Activated CD4-positive, alpha-beta T cell treated with anti-CD3 and anti-CD28 coated beads, Interleukin-2, amount 50 U/mL, for 1 hour (primary cell): ENCODE results near the gene UIMC1.
"Not testable (repeated sequence)": the region's sequence is repeated elsewhere in the genome, so short reads cannot be mapped to it uniquely, and the experiment has no call there.

Experiments
- DNase-seq: peaks from one replicate; pipeline ENCODE4 v3.0.0-alpha.2; 2020

The UIMC1 gene

DNA sequence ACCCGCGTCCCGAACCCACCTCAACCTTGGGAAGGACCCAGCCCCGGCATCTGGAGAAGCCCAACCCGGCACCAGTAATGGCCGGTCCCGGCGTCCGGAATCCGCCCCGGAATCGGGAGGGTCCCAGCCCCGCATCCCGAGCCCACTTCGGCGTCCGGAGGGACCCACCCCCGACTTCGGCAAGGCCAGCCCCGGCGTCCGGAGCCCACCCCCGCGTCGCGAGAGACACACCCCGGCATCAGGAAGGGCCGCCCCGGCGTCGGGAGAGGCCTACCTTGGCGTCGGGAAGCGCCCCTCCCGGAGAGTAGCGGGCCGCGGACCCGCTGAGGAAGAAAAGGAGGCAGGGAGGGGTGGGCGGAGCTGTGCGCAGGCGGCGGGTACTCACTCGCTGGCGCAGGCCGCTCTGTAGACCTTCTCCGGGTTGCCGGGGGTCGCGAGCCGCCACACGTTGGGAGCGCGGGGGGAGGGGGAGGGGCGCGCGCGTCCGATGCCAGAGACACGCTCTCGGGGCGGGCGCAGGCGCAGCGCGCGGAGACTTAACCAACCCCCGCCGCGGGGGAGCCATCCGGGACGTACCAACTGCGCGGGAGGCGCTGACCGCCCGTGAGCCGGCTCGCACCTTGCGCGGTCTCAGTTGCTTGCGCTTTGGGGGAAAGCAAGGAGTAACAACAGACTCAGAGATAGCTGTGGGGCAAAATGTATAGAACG, at the start of gene UIMC1:
Gene UIMC1 (minus strand): TSS at position 515 of the 708 bp plus-strand sequence. CDS start 24,164 bp downstream, outside the sequence.
- DNase-seq = peak; percentile 90

DNA sequence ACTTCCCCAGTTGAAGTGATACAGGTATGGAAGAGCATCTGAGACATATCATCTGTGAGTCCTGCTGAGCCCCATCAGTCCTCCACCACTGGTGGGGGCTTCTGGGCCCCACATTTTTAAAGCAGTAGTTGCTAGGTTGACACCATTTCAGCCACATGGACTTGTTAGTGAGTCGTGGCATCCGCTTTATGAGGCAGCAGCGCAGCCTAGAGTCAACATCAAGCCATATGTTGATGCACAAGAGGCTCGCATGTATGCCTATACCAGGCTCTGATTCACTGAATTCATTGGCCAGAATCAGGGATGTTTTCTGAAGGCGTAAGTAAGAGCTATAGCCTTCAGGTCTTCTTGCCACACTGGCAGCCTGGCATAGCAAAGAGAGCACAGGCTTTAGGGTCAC, 42.7 kb upstream of the UIMC1 start:
- DNase-seq = no peak

DNA sequence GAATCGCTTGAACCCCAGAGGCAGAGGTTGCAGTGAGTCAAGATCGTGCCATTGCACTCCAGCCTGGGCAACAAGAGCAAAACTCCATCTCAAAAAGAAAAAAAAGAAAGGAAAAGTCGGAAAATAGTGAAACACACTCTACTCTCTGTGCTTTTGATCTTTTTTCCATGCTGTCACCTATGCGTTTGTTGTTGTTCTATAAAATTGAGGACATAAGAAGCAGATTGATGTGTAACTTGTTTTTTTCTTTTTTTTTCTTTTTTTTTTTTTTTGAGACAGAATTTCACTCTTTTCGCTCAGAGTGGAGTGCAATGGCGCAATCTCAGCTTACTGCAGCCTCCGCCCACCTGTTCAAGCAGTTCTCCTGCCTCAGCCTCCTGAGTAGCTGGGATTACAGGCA, 42.0 kb upstream of the UIMC1 start:
- not testable (repeated sequence) for DNase-seq

DNA sequence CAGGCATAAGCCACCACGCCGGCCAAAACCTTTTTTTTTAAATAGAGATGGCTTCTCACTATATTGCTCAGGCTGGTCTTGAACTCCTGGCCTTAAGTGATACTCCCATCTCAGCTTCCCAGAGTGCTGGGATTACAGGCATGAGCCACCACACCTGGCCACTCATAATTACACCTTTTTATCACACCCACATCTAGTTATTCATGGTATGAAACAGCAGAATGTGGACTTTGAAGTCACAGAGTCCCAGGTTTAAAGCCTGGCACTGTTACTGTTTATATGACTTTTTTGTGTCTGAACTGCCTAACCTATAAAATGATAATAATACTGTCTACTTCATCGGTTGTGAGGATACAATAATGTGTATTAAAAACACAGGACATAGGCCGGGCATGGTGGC, 39.1 kb upstream of the UIMC1 start:
- DNase-seq = no peak

DNA sequence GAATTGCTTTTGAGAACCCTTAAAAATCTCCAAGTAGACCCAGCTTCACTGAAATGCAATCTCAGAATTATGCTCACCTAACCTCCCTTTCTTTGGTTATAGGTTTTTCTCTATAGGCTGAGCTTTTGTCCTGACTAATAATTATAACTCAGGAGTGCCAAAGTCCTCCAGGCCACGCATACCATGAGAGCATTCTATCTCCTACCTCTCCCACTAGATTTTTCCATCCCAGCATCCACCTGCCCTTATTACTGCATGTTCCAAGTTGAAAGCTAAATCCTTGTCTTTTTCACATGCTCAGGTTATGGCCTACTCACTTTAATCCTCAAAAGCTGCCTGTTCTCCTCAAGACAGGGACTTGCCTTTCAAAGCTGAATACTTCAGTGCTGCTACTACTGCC, 38.1 kb upstream of the UIMC1 start:
- no peak for DNase-seq

DNA sequence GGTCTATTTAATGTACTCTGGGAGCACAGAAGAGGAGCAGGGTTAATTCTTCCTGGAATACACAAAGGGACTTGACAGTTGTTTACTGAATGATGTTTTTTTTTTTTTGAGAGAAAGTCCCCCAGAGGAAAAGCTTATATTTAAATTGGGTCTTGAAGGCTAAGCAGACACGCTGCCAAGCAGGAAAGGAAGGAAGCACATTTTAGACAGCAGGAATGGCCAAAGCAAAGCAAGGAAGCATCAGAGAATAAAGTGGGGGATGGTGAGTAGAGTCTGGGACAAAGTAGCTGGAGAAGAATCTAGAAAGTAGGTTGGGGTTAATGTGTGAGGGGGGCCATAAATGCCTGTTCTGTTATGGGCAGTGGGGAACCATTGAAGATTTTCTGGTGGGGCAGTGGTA, 37.4 kb upstream of the UIMC1 start:
- DNase-seq = no peak

DNA sequence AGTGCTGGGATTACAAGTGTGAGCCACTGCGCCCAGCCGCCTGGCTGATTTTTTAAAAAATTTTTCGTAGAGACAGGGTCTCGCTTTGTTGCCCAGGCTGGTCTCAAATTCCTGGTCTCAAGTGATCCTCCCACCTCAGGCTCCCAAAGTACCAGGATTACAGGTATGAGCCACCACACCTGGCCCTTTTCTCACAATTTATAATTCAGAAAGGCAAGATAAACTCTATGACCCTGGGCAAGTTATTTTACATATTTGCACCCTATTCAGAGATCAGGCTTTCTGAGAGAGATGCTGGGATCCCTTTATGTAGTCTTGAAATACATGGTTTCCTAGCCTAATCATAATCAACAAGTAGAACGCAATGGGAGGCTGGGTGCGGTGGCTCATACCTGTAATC, 36.5 kb upstream of the UIMC1 start:
- DNase-seq = no peak

DNA sequence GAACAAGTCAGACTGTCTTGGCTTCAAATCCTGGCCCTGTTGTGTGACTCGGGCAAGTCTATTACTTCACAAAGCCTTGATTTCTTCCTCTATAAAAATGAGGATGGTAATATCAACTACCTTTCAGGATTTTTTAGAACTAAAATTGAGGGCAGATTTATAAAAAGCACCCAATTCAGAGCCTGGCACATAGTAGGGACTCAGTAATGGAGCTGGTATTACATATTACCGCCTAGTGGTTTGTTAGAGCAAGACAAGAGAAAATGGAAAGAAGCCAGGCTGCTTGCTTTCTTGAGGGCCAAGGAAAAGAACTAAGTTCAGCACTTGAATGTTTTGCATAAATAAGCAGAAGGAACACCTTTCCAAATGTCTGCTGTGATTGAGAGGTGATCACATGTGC, 35.4 kb upstream of the UIMC1 start:
- DNase-seq = no peak

DNA sequence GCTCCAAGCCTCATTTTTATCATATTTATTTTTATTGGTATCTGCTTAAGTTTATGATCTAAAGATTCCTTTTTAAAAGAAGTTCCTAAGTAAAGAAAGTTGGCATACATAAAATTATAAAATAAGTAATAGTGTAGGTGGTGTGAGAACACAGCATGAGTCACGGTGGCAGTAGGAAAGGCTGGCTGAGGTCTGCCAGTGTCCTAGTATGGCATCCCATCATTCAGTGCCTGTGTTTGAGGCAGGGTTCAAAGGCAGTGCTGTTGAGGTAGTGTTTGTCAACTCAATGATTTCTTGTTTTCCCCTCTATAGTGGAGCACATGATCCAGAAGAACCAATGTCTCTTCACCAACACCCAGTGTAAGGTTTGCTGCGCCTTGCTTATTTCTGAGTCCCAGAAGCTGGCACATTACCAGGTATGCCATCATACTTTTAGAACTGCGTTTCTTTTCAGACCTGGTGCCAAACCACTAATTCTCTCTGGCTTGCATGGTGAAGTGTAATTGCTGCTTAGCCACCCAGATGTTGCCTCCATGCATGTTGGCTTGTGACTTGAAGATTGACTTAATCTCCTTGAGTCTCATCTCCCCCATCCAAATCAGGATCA, 34.3 kb upstream of the UIMC1 start:
- DNase-seq = no peak

DNA sequence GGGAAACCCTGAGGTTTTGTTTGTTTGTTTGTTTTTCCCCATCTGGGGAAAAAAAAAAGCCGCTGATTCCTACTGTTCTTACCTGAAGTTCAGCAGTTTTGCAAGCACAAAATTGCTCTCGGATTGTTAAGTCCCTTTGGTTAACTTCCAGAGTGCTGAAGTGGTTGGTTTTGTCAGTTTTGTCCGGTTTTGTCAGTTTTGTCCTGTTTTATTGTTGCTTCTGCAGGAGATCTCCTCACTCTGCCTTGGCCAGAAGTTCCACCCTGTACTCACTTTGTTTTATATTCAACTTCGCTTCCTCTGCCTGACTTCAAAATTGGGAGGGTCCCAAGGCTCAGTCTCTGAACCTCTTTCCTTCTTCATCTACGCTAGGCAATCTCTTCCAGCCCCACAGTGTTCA, 30.3 kb upstream of the UIMC1 start:
- DNase-seq = no peak

DNA sequence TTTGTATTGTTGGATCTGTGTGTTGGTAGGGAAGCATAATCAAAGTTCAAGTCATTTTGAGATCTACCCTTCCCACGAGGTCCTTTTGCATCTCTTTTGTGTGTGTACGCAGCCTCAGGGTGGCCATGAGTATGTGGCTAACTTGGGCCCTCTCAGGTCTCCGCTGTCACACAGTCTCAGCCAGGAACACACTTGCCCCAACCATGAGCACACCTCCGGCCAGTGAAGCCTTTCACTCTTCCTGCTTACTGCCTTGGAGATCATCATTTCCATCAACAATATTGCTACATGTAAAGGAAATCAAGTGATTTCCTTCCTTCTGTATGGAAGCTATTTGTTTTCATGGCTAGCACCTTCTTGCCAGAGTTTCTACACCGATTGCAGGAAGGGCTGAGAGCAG, 29.9 kb upstream of the UIMC1 start:
- no peak for DNase-seq

DNA sequence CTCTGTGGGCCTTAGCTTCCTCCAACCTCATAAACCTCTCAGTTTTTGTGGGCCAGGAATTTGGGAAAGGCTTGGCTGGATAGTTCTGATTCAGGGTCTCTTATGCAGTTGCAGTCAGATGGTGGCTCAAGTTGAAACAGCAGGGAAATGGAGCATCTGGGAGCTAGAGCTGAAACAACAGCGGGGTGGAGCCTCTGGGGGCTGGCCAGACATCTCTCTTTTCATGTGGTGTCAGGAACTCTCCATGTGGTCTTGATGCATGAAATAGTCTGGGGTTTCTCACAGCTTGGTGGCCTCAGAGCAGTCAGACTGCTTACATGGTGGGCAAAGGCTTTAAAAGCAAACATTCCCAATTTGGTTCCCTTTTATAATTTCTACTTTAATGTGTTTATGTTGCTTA, 29.4 kb upstream of the UIMC1 start:
- no peak for DNase-seq

DNA sequence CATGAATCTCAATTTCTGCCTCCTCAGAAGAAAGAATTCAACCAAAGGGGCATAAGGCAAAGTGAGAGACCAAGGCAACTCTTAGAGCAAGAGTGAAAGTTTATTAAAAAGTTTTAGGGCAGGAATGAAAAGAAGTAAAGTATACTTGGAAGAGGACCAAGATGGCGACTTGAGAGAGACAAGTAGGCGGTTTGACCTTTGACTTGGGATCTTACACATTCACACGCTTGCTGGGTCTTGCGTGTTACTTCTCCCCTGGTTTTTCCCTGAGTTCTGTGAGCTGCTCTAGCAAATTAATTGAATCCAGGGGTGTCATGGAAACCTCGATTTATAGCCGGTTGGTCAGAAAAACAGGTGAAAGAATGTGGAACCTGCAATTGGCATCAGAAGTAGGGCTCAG, 22.9 kb upstream of the UIMC1 start:
- no peak for DNase-seq

DNA sequence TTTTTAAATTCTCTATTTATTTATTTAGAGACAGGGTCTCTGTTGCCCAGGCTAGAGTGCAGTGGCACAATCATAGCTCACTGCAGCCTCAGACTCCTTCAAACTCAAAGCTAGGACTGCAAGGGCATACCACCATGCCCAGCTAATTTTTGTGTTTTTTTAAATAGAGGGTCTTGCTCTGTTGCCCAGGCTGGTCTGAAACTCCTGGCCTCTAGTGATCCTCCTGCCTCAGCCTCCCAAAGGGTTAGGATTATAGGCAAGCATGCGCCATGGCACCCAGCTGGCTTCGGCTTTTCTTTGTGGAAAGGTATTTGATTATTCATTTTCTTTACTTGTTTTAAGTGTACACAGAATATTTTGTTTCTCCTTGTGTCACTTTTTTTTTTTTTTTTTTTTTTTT, 21.1 kb upstream of the UIMC1 start:
- no peak for DNase-seq

DNA sequence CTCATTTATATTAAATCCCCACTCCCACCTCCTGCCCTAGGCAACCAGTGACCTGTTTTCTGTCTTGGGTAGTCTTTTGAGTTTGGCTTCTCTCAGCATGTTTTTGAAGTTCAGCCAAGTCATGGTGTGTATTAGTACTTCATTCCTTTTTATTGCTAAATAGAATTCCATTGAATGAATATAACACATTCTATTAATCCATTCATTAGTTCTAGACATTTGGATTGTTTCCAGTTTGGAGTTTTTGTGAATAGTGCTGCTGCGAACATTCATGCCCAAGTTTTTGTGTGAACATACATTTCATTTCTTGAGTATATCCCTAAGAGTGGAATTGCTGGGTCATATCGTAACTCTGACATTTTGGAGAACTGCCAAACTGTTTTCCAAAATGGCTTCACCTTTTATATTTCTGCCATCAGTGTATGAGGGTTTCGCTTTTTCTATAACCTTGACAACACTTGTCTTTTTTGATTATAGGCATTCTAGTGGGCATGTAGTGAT, 18.6 kb upstream of the UIMC1 start:
- DNase-seq = no peak

DNA sequence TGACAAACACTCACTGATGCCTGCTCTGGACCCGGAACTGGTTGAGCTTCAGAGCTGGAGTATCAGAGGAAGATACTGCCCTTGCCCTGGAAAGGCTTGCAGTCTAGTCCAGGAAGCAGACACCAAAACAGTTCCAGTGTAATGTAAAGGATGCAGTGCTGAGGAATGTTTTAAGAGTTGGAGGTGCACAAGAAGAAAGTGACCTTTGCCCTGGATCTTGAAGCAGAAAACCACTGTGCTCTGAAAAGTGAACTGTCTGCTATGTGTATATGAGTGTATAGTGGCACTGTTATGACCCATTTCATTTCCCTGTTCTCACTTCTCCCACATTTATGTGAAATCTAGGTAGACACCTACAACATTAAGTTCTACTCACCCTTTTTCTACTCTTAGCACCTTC, 18.0 kb upstream of the UIMC1 start:
- DNase-seq = no peak

DNA sequence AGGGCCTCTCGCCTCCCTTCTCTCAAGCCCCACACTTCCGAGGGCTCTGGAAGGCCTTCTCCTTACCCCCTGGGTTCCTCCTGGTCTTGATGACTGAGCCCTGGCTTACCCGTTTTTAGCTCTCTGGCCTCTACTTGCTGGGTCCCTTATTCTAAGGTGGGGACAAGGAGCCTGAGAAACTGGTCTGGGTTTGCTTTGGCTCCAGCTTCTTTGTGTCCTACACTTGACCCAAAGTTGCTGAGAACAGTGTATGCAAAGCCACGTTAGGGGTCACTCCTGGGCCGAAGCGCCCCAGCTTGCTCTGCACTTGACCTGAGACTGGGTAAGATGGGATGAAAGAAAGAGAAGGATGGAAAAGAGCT, 16.7 kb upstream of the UIMC1 start:
- no peak for DNase-seq

DNA sequence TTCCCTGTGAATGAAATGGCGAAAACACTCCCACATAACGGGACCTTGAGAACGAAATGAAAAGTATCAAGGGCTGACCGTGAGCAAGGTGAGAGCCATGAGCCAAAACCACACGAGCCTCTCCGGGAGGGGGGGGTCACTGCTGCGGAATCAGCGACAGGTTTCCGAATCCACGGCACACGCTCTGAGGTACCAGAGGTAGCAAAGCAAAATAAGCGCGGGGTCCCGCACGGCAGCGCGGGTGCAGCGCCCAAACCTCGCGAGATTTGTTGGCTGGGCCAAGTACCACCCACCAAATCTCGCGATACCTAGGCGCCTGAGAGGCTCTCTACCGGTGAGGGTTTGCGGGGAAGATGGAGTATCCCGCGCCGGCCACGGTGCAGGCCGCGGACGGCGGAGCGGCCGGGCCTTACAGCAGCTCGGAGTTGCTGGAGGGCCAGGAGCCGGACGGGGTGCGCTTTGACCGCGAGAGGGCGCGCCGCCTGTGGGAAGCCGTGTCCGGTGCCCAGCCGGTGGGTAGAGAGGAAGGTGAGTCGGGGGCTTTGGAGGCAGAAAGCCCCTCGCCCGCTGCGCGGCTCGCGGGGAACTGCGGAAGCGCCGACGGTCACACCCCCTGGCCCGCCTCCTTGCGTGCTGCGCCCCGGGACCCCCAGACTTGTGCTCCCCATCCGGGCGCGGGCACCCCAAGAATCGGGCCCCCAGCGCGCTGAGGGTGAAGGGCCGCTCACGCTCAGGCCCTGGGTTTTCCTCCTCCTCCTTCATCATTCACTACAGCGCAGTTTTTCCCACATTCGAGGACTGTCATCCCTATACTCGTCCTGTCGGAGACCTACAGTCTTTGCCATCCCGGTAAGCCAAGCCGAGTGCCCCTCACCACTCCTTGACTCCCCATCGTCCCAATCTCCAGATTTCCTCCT, 16.1 kb upstream of the UIMC1 start, which contains the start of gene ZNF346:
Gene ZNF346 (plus strand): TSS at position 311 of the 917 bp plus-strand sequence. CDS start 43 bp downstream, at position 354.
- peak; percentile 92 for DNase-seq

DNA sequence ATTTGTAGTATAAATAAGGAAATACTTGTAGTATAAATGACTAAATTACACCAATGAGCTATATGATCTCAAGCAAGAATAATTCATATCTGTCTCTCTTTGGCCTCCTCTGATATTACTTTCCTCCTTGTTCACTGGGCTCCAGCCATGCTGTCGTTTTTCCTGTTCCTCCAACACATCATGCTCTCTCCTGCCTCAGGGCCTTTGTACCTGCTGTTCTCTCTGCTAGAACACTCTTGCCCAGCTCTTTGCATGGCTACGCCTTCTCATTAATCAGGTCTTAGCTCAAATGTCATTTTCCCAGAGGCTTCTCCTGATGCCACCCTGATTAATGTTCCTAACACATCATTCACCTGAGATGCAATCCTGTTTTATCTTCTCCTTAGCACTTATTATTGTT, 13.5 kb upstream of the UIMC1 start:
- no peak for DNase-seq

DNA sequence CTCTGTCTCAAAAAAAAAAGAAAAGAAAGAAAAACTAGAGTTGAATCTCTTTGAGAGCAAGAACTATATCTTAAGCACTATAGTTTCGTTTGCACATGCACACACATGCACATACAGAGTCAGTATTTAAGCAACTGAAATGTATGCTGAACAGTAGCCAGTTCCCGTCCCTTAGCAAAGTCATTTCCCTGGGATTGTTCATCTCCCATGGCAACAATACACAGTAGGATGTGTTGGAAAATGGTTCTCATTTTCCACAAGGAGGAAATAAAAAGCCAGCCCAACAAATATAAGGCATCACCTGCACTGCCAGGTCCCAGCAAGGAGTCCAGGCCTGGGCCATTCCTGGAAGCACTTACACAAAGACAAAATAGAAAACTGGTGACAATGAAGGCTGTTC, 11.8 kb upstream of the UIMC1 start:
- DNase-seq = no peak

DNA sequence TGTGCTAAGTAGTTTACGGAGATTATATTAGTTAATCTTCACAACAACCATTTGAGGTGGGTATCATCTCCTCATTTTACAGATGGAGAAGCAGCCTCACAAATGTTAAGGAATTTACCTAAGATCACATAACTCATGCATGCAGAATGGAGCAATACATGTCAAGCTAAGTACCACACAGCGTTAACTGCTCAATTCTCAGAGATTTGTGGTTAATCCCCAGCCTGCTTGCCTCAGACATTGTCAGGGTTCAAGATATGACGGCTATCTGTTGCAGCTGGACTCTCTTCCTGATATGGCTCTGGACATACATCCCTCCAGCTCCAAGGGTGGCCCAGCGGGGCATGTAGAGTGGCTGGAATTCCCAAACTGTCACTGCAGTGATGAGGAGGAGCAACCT, 8.6 kb upstream of the UIMC1 start:
- no peak for DNase-seq

DNA sequence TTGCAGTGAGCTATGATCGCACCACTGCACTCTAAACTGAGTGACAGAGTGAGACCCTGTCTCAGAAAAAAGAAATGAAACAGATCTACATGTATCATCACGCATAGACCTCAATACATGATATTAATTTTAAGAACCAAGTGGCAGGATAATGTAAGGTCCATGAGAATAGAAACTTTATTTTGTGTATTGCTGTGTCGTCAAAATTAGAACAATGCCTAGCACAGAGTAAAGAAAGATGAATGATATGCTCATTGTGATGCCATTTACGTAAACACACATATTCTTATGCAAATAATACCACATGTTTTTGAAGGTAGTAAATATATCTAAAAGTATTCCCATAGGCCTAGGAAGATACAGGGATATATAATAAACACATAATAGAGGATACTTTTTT, 3.6 kb upstream of the UIMC1 start:
- no peak for DNase-seq

DNA sequence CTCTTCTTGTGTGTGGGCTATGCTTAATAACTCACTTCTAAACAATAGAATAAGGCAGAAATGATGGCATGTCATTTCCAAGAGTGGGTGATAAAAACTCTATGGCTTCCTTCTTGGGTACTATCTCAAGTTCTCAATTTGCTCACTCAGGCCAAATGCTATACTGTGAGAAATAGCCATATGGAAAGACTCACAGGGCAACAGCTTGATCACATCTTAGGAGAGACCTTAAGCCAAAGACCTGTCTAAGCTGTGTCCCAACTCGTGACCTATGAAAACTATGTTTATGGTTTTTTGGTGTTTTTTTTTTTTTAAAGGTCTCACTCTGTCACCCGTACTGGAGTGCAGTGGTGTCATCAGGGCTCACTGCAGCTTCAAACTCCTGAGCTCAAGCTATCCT, 2.1 kb upstream of the UIMC1 start:
- no peak for DNase-seq
